Germinal center (tissue), 1 donor: ENCODE results near the gene SLFNL1.

ENCODE experiments used
- DNase-seq: peaks from one replicate; pipeline ENCODE4 v3.0.0; 2012; ENCODE audit warnings: mixed read lengths, low spot score

The SLFNL1 gene

DNA sequence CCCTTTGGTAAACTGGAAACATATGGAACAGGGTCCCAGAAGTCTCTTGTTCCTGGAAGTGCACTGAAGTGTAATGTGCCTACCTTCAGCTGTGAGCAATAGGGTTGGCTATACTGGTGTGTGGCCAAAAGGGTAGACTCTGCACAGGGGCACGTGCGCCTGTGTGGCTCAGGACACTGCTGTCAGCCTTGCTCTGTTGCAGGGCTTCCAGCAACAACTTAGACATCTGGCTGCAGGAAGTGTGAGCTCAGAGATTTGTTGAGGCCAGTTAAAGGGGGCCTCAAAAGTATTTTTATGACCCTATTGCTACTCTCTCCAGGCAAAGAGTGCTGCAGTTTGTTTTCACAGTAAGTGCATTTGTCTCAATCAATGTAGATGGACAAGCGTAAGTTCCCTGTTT lies 34.6 kb downstream of the SLFNL1 start:
- no peak for DNase-seq

DNA sequence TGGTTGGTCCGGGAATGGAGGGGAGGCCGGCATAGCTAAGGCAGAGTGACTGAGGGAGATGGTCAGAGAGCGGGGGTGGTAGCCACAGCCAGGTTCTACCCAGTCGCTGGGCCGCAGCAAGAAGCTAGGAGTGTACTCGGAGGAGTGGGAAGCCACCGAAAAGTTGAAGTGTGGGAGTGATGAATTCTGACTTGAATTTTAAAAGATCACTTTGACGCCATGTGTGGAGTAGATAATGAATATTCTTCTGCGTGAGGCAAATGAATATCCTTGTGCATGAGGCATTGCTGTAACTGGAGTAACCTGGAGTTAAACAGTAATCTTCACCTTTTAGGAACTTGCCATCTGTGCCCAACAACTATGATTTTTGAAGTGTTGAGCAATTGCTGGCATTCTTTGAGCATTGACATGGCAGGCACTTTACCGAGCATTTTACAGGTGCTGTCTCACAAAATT lies 35.2 kb downstream of the SLFNL1 start:
- DNase-seq: no peak

DNA sequence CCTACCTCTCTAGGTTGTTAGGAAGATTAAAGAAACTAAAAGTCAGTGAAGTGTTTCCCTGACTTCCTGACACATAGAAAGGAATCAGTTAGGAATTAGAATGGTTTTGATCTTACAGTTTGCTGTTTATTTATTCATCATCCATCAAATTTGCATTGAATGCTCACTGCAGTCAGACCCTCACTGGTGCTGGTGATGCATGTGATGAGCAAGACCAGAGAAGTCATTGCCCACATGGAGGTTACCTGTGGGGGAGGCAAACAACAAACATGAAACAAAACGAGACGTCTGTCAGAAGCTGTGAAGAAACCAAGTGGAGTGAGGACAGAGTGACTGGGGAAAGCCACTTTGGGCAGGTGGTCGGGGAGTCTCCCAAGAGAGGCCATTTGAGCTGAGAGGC lies 35.6 kb downstream of the SLFNL1 start:
- DNase-seq: no peak

DNA sequence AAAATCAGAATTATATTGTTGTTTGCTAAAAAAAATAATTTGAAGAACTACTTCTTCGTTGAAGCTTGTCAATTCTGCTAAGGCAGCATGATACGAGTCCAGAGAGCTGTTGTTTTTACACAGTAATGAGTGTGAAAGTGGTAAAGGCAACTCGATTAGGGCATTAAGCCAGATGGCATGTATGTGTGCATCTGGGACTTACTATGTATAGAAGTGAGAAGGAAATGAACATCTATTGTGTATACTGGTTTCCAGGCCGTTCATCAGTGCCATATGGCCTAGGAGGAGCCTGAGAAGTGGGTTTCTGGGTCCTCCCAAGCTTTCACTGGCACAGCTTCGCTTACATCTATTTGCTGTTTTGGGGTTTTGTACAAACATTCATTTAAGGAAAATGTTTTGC lies 36.4 kb downstream of the SLFNL1 start:
- no peak for DNase-seq

DNA sequence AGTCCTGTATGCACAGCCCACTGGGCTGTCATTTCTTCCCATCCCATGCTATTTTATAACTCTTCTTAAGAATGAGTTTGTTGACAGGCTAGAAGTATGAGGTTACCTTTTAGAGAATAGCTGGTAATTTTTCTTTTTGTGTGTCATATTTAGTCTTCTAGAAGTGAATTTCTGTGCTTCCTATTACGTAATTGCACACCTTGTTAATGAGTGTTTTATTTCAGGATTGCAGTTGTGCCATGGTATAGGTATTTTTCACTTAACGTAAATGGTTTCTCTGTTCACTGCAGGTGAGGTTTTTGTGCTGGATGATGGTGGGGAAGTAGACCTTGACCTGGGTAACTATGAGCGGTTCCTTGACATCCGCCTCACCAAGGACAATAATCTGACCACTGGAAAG lies 37.0 kb downstream of the SLFNL1 start:
- no peak for DNase-seq

DNA sequence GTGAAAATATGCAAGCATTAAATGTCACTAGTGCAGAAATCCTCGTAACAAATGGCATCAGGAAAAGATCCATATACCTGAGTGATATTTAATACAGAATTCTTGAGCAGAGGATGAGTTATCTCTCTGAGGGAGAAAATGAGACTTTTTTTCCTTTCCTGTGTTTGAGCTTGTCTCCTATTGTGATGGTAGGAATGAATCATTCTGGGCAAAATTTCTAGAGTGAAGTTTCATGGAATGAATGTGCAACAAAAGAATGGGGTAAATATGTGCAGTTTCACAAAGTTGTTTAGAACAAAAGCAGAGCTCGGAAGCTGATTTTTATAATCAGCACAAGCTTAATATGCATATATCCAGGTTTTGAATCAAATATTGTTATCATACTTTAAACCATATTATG lies 37.5 kb downstream of the SLFNL1 start:
- no peak for DNase-seq

DNA sequence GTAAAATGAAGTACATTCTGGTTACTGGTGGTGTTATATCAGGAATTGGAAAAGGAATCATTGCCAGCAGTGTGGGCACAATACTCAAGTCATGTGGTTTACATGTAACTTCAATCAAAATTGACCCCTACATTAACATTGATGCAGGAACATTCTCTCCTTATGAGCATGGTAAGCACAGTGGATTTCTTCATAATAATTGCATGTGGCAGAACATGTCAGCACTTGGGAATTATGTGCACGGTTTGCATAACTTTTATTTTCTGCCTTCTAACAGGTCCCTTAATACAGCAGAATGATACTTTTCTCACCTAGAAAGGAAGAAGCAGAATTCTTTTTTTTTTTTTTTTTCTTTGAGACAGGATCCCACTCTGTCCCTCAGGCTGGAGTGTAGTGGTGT lies 38.2 kb downstream of the SLFNL1 start:
- DNase-seq: no peak

DNA sequence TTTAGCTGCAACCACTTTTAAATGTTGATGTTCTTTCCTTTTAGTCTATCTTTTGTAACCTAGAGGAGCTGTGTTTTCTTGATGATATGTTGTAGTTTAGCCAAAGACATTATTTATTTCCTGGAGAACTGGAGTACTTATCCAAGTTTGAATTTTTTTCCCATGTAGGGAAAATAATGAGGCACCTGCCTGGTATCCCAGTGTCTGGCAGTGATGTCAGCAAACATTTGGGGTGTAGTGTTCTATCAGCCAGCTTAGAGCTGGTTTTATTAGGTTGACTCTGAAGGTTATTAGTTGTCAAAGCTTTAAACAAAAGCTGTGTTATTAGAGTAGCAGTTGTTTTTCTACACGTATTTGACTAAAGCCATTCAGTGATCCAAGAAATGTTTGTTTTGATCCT lies 38.8 kb downstream of the SLFNL1 start:
- DNase-seq: no peak

DNA sequence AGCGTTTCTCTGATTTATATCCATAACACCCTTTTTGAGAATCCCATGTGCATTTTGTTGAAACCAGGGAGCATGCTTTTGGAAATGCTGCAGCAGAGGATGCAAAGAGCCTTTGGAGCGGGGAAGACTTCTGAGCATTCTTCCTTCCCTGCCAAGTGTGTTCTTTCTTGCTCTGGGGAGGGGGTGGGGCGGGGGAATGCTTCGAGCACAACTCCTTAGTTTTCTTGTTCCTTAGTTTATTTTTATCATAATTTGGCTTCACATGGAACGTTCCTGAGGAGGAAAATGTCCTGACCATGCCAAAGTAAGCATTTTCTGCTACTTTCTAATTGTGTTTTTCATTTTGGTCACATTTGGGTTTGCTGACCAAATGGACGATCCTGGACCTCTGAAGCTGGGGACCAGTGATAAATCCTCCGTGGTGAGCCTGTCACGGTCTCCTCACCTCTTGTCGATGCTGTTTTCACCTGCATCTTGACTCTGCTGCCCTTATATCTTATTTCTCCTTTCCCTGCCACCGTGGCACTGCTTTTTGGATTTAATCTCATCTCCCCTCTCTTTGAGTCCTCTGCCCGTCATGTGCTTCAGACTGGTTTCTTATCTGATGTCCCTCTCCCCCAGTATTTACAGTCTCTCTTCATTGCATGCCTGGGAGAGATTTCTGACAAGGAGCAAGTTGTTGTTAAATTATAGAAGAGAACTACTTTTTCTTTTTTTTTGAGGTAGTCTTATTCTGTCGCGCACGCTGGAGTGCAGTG lies 39.7 kb downstream of the SLFNL1 start:
- DNase-seq: no peak

DNA sequence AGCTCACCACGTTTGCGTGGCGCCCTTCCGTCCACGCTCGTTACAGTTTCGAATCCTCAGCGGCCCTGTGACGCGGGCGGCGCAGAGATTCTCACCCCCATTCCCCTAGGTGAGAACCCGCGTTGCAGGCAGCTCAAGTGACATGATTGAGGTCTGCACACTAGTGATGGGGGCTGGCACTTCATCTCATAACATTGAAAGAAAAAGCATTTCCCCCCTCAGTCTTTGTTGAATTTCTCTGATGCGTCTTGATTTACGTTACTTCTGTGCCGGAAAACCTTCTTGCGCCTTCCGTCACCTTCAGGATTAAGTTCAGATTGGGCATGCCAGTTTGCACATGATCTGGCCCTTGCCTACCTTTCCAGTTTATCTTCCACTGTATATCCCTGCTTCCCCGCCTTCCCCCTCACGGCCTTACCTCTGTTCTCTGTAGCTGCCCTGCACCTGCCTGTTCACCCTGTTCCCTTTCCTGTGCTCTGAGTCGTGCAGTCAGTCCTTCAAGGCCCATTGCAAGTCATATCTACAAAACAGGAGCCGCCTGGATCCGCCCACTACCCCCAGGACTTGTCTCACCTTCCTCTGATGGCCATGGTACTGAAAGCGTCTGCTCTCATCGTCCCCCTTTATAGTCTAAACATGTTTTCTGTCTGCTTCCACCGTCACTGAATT lies 40.9 kb downstream of the SLFNL1 start:
- peak; percentile 59 for DNase-seq

DNA sequence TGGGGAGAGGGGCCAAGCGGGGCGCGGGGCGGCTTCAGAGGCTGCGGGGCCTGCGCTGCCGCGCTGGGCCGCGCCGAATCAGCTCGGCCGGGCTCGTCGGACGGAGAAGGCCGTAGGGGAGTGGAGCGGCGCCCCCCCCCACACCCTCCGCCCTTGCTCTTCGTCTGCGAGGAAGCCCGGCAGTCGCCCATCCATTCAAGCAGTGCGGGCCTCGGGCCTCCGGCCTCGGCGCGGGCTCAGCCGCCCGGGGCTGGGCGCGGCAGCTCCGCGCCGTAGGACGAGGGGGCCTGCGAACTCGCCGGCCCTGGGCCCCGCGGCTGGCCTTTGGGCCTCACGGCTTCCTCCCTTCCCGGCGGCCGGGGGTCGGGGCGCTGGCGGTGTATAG lies 41.5 kb downstream of the SLFNL1 start:
- DNase-seq: no peak

DNA sequence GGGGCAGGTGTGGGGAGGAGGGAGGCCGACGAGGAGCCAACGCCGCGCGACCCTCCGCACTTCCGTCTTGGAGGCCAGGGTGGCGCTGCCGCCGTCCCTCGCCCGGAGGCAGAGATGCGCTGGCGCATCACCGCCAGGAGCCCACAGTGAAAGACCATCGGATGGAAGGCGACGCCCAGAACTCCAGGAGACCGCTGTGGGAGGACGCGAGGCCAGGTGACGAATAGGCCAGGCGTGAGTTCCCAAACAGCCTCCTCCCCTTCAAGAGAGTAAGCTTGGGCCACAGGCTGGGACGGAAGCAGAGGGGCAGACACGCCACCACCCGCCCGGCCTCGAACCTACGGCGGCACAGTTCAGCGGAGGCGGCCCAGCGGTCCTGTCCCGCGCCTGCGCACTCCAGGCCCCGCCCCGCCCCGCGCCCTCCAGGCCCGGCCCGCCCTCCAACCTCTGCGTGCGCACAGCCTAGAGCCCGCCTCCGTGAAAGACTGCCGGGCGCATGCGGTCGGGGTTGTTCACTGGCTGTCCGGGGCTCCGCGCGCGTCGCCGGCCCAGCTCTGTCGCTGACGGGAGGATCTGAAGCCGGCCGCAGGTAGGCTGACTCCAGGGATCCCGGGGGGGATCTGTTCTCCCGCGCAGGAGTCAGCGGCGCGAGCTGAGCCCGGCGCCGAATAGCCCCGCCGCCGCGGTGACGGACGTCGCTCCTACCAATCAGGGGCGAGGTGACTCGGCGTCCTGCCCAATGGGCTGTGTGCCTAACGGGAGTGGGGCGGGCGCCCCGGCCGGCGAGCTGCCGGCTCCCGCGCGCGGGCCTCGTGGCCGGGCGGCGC lies 42.1 kb downstream of the SLFNL1 start, which contains the start of gene CTPS1:
TSS of gene CTPS1 (plus strand) at position 456 of the 827 bp plus-strand sequence. CDS start 3,595 bp downstream, outside the sequence.
- DNase-seq: peak; percentile 99

DNA sequence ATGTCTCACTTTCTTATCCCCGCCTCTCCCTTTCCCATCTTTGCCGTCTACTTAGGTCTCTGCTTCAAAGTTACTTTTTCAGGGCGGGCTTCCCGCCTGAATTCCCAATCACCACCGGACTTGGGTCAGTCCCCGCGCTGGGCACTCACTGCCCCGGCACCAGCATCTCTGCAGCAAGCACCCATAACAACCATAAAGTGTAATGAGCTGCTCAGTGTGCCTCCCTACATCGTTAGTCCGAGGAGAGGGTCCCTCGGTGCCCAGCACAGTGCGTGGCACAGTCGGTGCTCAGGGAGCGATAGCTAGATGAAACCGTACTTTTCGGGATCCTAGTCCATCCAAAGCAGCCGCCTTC lies 42.7 kb downstream of the SLFNL1 start:
- no peak for DNase-seq

DNA sequence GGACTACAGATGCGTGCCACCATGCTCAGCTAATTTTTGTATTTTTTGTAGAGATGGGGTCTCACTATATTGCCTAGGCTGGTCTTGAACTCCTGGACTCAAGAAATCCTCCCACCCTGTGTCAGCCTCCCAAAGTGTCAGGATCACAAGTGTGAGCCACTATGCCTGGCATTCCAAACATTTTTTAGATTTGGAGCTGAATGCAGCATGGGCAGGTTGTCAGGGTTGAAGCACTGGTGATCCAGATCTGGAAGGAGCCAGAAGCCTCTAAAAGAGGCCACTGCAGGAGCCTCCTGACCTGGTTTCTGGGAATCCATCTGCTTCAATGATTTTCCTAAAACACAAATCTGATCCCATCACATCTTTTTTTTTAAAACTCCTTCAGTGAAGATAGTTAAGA lies 43.8 kb downstream of the SLFNL1 start:
- no peak for DNase-seq

DNA sequence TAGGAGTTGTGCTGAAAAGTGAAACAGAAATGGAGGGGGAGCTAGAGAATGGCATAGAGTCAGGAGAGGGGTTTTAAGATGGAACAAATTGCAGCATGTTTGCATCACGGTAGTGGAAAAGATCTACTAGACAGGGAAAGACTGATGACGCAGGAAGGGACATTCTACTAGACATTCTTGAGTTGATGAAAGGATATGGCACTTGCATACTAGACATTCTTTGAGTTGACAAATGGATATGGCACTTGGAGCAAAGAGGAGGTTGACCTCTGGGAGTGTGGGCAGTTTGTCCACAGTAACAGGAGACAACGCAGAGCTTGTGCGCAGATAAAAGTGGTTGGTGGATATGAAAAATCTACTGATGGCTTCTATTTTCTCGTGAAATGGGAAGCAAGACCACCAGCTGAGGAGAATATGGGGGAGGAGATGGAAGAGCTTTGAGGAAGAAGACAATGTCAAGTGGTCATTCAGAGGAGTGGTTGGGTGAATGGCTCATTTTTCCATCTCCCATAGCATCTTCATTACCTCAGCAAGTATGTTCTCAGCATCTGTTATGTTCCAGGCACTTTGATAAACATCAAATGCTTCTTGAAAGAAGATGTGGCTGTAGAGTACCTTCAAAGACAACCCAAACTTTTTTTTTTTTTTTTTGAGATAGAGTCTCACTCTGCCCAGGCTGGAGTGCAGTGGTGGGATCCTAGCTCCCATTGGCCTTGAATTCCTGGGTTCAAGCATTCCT lies 44.4 kb downstream of the SLFNL1 start:
- no peak for DNase-seq

DNA sequence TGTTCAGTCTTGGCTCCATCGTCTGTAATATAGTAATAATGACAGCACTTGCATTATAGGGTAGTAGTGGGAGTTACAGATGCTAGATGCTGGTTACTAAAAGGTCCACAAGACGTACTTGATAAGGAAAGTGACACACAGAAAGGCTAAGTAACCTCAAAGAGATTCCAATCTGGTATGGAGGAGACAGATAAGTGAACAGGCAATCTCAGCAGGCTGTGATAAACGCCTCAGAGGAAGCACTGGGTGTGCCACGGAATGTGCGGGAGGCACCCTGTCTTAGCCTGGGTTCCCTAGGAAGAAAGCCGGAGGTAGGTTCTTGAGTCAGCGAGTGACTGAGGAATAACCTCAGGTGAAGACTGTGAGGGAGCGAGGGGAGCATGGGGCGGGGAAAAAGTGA lies 46.6 kb downstream of the SLFNL1 start:
- no peak for DNase-seq

DNA sequence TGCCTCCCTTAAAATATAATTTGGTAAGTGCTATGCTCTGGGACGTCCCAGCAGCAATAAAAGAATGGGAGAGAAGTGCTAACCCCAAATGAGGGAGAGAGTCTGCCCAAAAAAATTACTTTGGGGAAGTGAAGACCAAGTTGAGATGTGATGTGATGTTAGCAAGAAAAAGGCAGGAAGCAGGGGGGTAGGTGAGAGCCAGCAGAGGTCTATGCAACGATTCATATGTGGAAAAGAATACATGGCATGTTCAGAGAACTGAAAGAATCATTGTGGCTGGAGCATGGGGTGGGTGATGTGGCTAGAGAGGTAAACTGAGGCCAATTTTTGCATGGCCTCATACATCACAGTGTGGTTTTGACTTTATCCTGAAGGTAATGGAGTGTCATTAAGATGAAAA lies 47.6 kb downstream of the SLFNL1 start:
- no peak for DNase-seq

DNA sequence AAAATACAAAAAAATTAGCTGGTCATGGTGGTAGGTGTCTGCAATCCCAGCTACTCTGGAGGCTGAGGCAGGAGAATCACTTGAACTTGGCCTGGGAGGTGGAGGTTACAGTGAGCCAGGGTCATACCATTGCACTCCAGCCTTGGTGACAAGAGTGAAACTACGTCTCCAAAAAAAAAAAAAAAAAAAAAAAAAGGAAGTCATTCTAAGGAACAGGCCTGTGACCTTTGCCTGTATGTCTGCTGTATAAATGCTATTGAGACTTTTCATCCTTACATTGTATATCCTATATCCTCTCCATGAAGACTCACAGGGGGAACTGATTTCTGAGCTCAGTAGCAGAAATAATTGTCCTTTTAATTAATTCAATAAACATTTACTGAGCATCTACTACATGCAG lies 49.6 kb downstream of the SLFNL1 start:
- DNase-seq: no peak

DNA sequence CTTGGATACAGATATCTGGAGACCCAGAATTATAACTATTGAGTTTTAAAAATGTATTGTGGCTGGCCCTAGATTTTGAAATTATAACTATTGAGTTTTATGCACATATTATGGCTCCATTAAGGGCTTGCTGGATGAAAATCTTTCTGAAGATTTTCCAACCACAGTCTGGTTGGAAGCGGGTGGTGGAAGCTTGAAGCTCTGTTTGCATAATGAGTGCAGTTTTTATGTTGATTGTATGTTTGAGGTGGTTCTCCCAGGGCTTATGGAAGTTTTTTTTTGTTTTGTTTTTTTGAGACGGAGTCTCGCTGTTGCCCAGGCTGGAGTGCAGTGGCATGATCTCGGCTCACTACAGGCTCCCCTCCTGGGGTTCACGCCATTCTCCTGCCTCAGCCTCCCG lies 52.1 kb downstream of the SLFNL1 start:
- DNase-seq: no peak

DNA sequence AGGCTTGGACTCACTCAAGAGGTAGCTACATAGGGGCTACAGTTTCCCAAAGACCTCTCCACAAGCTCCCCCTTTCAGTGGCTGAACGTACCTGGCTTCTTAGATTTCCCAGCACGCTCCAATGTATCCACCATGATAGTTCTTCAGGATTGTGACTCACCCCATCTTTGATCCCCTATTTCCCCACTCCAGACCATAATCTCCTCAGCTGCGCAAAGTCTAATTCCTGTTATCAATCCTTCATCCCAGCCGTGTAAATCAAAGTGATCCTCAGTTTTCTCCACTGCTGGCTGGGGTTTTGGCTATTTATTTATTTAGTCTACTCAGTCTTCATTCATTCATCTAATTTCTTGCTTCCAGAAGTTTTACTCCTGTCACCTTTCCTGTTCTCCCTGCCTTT lies 55.1 kb downstream of the SLFNL1 start:
- no peak for DNase-seq
